Measurements from ENCODE around the gene ACOT2.

The ACOT2 gene

DNA sequence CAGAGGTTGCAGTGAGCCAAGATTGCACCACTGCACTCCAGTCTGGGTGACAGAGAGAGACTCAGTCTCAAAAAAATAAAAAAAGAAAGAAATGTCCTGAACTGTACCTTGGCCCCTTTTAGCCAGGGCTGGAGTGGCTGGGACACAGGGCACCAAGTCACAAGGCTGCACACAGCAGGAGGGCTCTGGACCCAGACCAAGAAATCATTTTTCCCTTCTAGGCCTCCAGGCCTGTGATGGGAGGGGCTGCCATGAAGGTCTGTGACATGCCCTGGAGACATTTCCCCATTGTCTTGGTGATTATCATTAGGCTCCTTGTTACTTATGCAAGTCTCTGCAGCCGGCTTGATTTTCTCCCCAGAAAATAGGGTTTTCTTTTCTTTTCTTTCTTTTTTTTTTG, 38.2 kb downstream of the ACOT2 start:
- no peak for TF ChIP-seq CTCF (conservative IDR thresholded peaks at IDR 0.05; ENCODE audit: low read depth, low read length)

GRCh38 chr14:73610687-73611086, 41.7 kb downstream of the ACOT2 start:
- H3K4me3 ChIP-seq (ENCODE audit: low read depth, low read length), result no peak overlapping the region
- no peak for TF ChIP-seq CTCF (conservative IDR thresholded peaks at IDR 0.05; ENCODE audit: low read depth, low read length)
- DNase-seq (ENCODE audit: low read depth), result peak; percentile 80

More for the DNA sequence above, 38.2 kb downstream of the ACOT2 start:
- DNase-seq (ENCODE audit: low read depth), result no peak
- no peak overlapping the region for H3K4me3 ChIP-seq (ENCODE audit: low read depth, low read length)

GRCh38 chr14:73612339-73613045, 43.5 kb downstream of the ACOT2 start, which contains the start of gene ACOT6:
ACOT6 (plus strand) TSS chr14:73612517; CDS start chr14:73612572, 55 bp downstream.
- no peak for TF ChIP-seq CTCF (conservative IDR thresholded peaks at IDR 0.05; ENCODE audit: low read depth, low read length)
- peak; percentile 72 for DNase-seq (ENCODE audit: low read depth)
- peak within 1 kb of the TSS; percentile 68 for H3K4me3 ChIP-seq (ENCODE audit: low read depth, low read length)

DNA sequence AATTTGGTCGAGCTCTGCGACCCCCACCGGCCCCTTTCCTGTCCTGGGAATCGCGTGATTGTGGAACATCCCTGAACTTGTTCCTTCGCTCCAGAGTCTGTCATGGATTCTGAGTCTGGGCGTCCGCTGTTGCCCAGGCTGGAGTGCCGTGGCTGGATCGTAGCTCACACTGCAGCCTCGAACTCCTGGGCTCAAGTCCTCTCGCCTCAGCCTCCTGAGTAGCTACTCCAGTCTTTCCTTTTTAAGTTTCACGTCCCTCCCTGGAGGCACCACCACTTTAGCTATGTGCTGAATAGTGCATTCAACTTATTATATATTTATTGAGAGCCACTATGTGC, 44.0 kb downstream of the ACOT2 start:
- no peak for TF ChIP-seq CTCF (conservative IDR thresholded peaks at IDR 0.05; ENCODE audit: low read depth, low read length)
- H3K4me3 ChIP-seq (ENCODE audit: low read depth, low read length), result peak overlapping the region; percentile 68
- peak; percentile 26 for DNase-seq (ENCODE audit: low read depth)

DNA sequence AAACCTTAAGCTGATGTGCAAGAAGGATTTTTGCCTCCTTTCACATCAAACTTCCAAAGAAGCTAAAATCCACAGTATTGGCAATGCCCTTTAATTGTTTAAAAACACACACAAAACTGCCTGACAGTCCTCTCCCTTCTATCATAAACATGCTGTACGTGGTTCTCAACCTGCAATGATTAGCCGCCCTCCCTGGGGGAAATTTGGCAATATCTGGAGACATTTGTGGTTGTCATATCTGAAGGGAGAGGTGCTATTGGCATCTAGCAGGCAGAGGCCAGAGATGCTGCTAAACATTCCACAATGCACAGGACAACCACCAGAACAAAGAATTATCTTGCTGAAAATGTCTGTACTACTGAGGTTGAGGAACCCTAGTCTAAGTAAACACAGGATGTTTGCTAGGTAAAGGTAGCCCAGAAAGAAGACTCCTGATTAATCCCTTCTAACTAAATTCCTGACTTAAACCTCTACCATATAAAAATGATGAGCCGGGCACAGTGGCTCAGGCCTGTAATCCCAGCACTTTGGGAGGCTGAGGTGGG, 44.5 kb downstream of the ACOT2 start:
- no peak for DNase-seq (ENCODE audit: low read depth)
- no peak for TF ChIP-seq CTCF (conservative IDR thresholded peaks at IDR 0.05; ENCODE audit: low read depth, low read length)
- H3K4me3 ChIP-seq (ENCODE audit: low read depth, low read length), result no peak overlapping the region

GRCh38 chr14:73616831-73617230, 47.8 kb downstream of the ACOT2 start:
- H3K4me3 ChIP-seq (ENCODE audit: low read depth, low read length), result no peak overlapping the region
- DNase-seq (ENCODE audit: low read depth), result no peak
- no peak for TF ChIP-seq CTCF (conservative IDR thresholded peaks at IDR 0.05; ENCODE audit: low read depth, low read length)

DNA sequence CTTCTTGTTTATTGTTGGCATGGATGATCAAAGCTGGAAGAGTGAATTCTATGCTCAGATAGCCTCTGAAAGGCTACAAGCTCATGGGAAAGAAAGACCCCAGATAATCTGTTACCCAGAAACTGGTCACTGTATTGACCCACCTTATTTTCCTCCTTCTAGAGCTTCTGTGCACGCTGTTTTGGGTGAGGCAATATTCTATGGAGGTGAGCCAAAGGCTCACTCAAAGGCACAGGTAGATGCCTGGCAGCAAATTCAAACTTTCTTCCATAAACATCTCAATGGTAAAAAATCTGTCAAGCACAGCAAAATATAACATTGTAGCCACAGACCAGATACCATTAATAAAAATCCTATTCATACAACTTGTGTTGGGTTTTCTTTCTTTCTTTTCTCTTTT, 50.5 kb downstream of the ACOT2 start:
- H3K4me3 ChIP-seq (ENCODE audit: low read depth, low read length), result no peak overlapping the region
- no peak for TF ChIP-seq CTCF (conservative IDR thresholded peaks at IDR 0.05; ENCODE audit: low read depth, low read length)
- DNase-seq (ENCODE audit: low read depth), result no peak
